Activated naive CD8-positive, alpha-beta T cell treated with anti-CD3 and anti-CD28 coated beads, Interleukin-2, amount 10 ng/mL, durations not matched to agents 7 days and 5 days (primary cell): ENCODE data around the gene UNC80. TPM values are rescaled to one million over a fixed set of nuclear protein-coding genes. Genes with fewer than 3 reads are reported as not detected.

Experiments
- ATAC-seq: fragments of 150-1000 bp; cut with Tn5 transposase; one replicate; pipeline ENCODE4 v1.10.0; 2021; ENCODE audit warnings: low read depth, moderate library complexity
- POLR2A ChIA-PET: fragments of 350-600 bp; sonication (Branson Sonifier 250); formaldehyde crosslinking; loops from one replicate; lab custom pipeline; 2021; ENCODE audit warnings: antibody characterized with exemption; lab: Charles Lee
- DNase-seq: peaks from one replicate; pipeline ENCODE4 v3.0.0; 2021
- H3K27ac Mint-ChIP-seq: one replicate; pipeline ENCODE4 v1.8.0; 2022; ENCODE audit warnings: mild to moderate bottlenecking, mixed read lengths
- H3K27me3 Mint-ChIP-seq: one replicate; pipeline ENCODE4 v1.8.0; 2022; ENCODE audit warnings: mild to moderate bottlenecking, moderate library complexity, mixed read lengths
- H3K36me3 Mint-ChIP-seq: one replicate; pipeline ENCODE4 v1.8.0; 2021; ENCODE audit warnings: mild to moderate bottlenecking, mixed read lengths
- H3K4me1 Mint-ChIP-seq: one replicate; pipeline ENCODE4 v1.8.0; 2021; ENCODE audit warnings: mixed read lengths
- H3K4me3 Mint-ChIP-seq: one replicate; pipeline ENCODE4 v1.8.0; 2022; ENCODE audit warnings: mild to moderate bottlenecking, moderate library complexity, mixed read lengths
- H3K9me3 Mint-ChIP-seq: one replicate; pipeline ENCODE4 v1.8.0; 2021; ENCODE audit warnings: mixed read lengths
- total RNA-seq, 2 experiments: library from RNA; stranded (reverse); gene quantifications; one replicate each; pipeline ENCODE4 v1.2.3, GENCODE V29; 2021

The UNC80 gene, protein sequence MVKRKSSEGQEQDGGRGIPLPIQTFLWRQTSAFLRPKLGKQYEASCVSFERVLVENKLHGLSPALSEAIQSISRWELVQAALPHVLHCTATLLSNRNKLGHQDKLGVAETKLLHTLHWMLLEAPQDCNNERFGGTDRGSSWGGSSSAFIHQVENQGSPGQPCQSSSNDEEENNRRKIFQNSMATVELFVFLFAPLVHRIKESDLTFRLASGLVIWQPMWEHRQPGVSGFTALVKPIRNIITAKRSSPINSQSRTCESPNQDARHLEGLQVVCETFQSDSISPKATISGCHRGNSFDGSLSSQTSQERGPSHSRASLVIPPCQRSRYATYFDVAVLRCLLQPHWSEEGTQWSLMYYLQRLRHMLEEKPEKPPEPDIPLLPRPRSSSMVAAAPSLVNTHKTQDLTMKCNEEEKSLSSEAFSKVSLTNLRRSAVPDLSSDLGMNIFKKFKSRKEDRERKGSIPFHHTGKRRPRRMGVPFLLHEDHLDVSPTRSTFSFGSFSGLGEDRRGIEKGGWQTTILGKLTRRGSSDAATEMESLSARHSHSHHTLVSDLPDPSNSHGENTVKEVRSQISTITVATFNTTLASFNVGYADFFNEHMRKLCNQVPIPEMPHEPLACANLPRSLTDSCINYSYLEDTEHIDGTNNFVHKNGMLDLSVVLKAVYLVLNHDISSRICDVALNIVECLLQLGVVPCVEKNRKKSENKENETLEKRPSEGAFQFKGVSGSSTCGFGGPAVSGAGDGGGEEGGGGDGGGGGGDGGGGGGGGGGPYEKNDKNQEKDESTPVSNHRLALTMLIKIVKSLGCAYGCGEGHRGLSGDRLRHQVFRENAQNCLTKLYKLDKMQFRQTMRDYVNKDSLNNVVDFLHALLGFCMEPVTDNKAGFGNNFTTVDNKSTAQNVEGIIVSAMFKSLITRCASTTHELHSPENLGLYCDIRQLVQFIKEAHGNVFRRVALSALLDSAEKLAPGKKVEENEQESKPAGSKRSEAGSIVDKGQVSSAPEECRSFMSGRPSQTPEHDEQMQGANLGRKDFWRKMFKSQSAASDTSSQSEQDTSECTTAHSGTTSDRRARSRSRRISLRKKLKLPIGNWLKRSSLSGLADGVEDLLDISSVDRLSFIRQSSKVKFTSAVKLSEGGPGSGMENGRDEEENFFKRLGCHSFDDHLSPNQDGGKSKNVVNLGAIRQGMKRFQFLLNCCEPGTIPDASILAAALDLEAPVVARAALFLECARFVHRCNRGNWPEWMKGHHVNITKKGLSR (N-terminal part only)
- not detected for total RNA-seq

DNA sequence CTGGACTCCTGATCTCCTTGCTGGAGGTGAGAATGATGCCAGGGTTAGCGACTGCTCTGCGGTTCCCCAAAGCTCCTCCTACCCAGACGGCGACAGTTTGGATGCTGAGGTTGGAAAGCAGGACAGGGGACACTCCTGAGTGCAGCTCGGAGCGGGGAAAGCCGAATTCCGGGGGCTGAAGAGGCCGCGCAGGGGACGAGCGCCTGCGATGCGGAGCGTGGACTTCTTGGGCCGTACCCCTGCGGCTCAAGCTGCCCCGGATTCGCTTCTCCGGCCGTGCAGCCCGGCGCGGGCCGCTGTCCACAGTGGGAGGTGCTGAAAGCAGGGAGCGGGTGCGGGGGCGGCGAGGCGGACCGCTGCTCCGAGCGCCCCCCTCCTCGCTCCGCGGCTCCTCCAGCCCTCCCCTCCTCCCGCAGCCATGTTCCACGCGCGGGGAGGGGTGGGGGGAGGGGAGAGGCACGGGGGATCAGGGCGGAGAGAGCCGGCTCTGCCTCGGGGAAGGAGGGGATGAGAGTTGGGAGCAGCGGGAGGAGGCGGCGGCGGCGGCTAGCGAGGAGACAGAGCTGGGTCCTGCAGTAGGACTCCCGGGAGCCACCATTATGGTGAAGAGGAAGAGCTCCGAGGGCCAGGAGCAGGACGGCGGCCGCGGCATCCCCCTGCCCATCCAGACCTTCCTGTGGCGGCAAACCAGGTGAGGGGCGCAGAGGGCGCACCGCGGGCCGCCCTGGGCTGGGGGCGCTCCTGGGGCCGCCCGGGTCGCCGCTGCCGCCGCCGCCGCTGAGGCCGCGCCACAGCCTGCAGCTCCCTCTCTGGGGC, at the start of gene UNC80:
TSS of gene UNC80 (plus strand) at position 359 of the 816 bp plus-strand sequence. CDS start at position 600, 241 bp downstream.
- peak; percentile 57 for DNase-seq
- Mint-ChIP-seq H3K4me3 (no peak within 1 kb of the TSS), H3K27me3 (peaks cover 19% of the 10 kb centered on the region), H3K27ac (no peak within 1 kb of the TSS), H3K36me3 (no peaks in the 10 kb centered on the region), H3K4me1 (no peaks in the 10 kb centered on the region), H3K9me3 (no peaks in the 10 kb centered on the region)
- POLR2A ChIA-PET, result no interaction called here
- no peak for ATAC-seq

DNA sequence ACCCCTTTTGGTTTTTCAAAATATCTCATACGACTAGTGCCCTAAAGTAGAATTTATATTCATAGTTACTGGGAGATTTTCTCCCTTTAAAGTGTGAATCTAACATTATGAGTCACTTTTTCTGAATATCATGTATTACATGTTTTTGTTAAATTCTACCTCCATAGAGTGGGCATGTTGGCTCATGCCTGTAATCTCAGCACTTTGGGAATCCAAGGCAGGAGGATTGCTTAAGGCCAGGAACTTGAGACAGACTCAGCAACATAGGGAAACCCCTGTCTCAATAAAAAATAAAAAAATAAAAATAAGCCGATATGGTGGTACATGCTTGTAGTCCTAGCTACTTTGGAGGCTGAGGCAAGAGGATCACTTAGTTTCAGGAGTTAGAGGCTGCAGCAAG, 45.3 kb upstream of the UNC80 start:
- H3K27me3 Mint-ChIP-seq, result no peaks in the 10 kb centered on the region
- H3K27ac Mint-ChIP-seq, result no peak overlapping the region
- DNase-seq (no peak), ATAC-seq (no peak)
- no peaks in the 10 kb centered on the region for H3K4me1 Mint-ChIP-seq
- no peak overlapping the region for H3K4me3 Mint-ChIP-seq
- POLR2A ChIA-PET, result no interaction called here
- H3K36me3 Mint-ChIP-seq, result no peaks in the 10 kb centered on the region
- H3K9me3 Mint-ChIP-seq, result no peaks in the 10 kb centered on the region

GRCh38 chr2:209727077-209727476, 44.6 kb upstream of the UNC80 start:
- Mint-ChIP-seq H3K27ac (no peak overlapping the region), H3K4me3 (no peak overlapping the region), H3K4me1 (no peaks in the 10 kb centered on the region), H3K9me3 (no peaks in the 10 kb centered on the region), H3K36me3 (no peaks in the 10 kb centered on the region), H3K27me3 (no peaks in the 10 kb centered on the region)
- POLR2A ChIA-PET, result no interaction called here
- no peak for ATAC-seq
- DNase-seq, result no peak

- no peaks in the 10 kb centered on the region for H3K27me3 Mint-ChIP-seq
- POLR2A ChIA-PET, result no interaction called here
Measured at GRCh38 chr2:209734805-209735204, 36.8 kb upstream of the UNC80 start.

DNA sequence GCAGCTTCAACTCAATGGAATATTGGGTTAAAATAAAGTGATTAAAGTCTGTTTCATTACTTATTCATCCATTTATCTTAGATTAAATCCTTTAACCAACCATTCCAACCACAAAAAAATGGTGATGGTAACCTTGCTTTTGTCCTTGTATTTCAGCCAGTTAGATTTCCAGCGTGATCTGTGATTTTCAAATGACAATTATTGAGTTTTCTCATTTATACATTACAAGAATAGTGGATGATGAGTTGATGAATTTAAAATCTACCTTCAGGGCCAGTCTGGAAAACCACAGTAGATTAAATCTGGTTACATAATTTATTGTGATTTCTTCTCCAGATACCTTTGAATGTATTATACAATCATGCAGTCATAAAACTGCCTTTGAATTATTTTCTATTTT, 29.7 kb upstream of the UNC80 start:
- POLR2A ChIA-PET, result no interaction called here
- Mint-ChIP-seq H3K27ac (no peak overlapping the region), H3K27me3 (no peaks in the 10 kb centered on the region), H3K4me3 (no peak overlapping the region), H3K9me3 (no peaks in the 10 kb centered on the region), H3K36me3 (no peaks in the 10 kb centered on the region), H3K4me1 (no peaks in the 10 kb centered on the region)
- ATAC-seq (no peak), DNase-seq (no peak)

More at GRCh38 chr2:209734805-209735204, 36.8 kb upstream of the UNC80 start:
- H3K4me1 Mint-ChIP-seq, result no peaks in the 10 kb centered on the region
- no peak overlapping the region for H3K27ac Mint-ChIP-seq
- H3K36me3 Mint-ChIP-seq, result no peaks in the 10 kb centered on the region
- no peak overlapping the region for H3K4me3 Mint-ChIP-seq
- no peaks in the 10 kb centered on the region for H3K9me3 Mint-ChIP-seq
- ATAC-seq (no peak), DNase-seq (no peak)

DNA sequence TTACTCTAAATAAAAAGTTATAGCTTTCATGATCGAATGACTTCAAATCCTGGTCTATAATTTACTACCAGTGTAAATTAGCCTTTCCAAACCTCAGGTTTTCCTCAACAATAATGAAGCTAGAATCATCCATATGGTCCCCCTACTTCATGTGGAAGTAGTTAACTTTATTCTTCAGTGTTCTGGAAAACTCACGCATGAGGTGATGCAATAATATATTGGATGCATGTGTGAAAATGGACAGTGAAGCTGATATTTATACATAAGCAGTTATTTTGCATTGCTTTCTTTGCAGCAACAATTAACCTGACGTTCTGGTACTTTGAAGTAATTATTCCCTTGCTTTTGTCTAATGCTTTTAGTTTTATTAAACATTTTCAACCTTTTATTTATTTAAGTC, 18.6 kb upstream of the UNC80 start:
- Mint-ChIP-seq H3K27me3 (no peaks in the 10 kb centered on the region), H3K36me3 (no peaks in the 10 kb centered on the region), H3K4me1 (no peaks in the 10 kb centered on the region), H3K9me3 (no peaks in the 10 kb centered on the region), H3K4me3 (no peak overlapping the region), H3K27ac (no peak overlapping the region)
- ATAC-seq (no peak), DNase-seq (no peak)
- POLR2A ChIA-PET, result no interaction called here

GRCh38 chr2:209757163-209757562, 14.5 kb upstream of the UNC80 start:
- Mint-ChIP-seq H3K4me3 (no peak overlapping the region), H3K27me3 (no peaks in the 10 kb centered on the region), H3K36me3 (no peaks in the 10 kb centered on the region), H3K4me1 (no peaks in the 10 kb centered on the region), H3K9me3 (no peaks in the 10 kb centered on the region), H3K27ac (no peak overlapping the region)
- ATAC-seq (no peak), DNase-seq (no peak)
- POLR2A ChIA-PET, result no interaction called here

DNA sequence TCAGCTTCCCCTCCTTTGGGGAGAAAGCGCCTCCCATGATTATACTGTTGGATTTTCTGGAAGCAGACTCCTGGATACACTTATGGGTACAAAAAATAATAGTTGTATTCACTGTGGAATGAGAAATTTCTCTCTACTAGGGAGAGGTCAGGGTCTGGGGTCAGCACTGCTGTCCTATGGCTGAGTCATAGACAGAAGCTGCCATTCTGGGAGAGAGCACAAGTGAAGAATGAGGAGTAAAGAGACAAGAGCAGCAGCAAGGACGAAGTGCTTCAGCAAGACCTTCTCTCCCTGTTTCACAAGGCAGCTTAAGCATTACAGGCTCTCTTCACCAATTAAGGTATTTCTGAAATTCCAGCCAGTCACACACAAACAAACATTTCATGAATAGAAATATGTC, 10.1 kb upstream of the UNC80 start:
- Mint-ChIP-seq H3K27ac (no peak overlapping the region), H3K36me3 (no peaks in the 10 kb centered on the region), H3K9me3 (no peaks in the 10 kb centered on the region), H3K4me1 (no peaks in the 10 kb centered on the region), H3K4me3 (no peak overlapping the region), H3K27me3 (no peaks in the 10 kb centered on the region)
- DNase-seq, result no peak
- POLR2A ChIA-PET, result no interaction called here
- ATAC-seq, result no peak

- Mint-ChIP-seq H3K27me3 (no peaks in the 10 kb centered on the region), H3K4me3 (no peak overlapping the region), H3K9me3 (no peaks in the 10 kb centered on the region), H3K36me3 (no peaks in the 10 kb centered on the region), H3K27ac (no peak overlapping the region), H3K4me1 (no peaks in the 10 kb centered on the region)
- POLR2A ChIA-PET, result no interaction called here
- ATAC-seq (no peak), DNase-seq (no peak)
Measured at GRCh38 chr2:209762563-209762962, 9.1 kb upstream of the UNC80 start.

DNA sequence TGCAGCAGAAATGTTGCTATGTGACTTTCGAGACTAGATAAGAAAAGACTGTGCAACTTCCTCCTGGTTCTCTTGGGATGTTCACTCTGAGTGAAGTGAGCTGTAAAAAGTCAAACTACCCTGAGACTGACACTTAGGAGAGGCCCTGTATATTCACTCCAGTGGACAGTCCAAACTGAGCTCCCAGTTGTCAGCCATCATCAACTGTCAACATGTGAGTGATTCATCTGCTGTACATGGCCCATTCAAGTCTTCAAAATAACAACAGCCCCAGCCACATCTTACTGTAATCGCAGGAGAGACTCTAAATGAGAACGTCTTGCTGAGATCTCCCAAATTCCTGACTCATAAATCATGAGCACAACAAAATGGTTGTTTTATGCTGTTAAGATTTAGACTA, 8.5 kb upstream of the UNC80 start:
- DNase-seq (no peak), ATAC-seq (no peak)
- Mint-ChIP-seq H3K4me1 (no peaks in the 10 kb centered on the region), H3K27me3 (no peaks in the 10 kb centered on the region), H3K27ac (no peak overlapping the region), H3K9me3 (no peaks in the 10 kb centered on the region), H3K4me3 (no peak overlapping the region), H3K36me3 (no peaks in the 10 kb centered on the region)
- POLR2A ChIA-PET, result no interaction called here

DNA sequence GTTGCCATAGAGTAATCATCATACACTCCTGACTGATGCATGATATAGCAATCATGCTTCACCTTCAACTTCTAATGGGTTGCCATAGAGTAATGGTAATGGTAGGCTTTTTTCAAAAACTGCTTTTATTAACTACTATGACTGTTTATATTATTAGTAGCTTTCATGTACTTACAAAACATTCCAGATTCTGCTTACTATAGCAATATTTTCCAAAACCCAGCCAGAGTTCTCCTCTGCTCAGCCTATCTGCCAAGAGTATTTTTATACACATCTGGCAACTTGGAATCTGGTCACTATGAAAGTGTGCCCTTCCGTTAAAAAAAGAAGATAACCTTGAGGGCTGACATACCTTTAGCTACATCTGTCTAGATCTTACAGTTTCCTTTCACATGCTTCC, 5.0 kb upstream of the UNC80 start:
- POLR2A ChIA-PET, result no interaction called here
- ATAC-seq (no peak), DNase-seq (no peak)
- H3K4me1 Mint-ChIP-seq, result no peaks in the 10 kb centered on the region
- no peak overlapping the region for H3K27ac Mint-ChIP-seq
- H3K4me3 Mint-ChIP-seq, result no peak overlapping the region
- H3K36me3 Mint-ChIP-seq, result no peaks in the 10 kb centered on the region
- H3K9me3 Mint-ChIP-seq, result no peaks in the 10 kb centered on the region
- peaks cover 9% of the 10 kb centered on the region for H3K27me3 Mint-ChIP-seq

- no peaks in the 10 kb centered on the region for H3K36me3 Mint-ChIP-seq
- no peak overlapping the region for H3K4me3 Mint-ChIP-seq
- H3K9me3 Mint-ChIP-seq, result no peaks in the 10 kb centered on the region
- H3K4me1 Mint-ChIP-seq, result no peaks in the 10 kb centered on the region
- H3K27ac Mint-ChIP-seq, result no peak overlapping the region
- POLR2A ChIA-PET, result no interaction called here
- ATAC-seq (no peak), DNase-seq (no peak)
- peaks cover 10% of the 10 kb centered on the region for H3K27me3 Mint-ChIP-seq
Measured at GRCh38 chr2:209767316-209767715, 4.3 kb upstream of the UNC80 start.

DNA sequence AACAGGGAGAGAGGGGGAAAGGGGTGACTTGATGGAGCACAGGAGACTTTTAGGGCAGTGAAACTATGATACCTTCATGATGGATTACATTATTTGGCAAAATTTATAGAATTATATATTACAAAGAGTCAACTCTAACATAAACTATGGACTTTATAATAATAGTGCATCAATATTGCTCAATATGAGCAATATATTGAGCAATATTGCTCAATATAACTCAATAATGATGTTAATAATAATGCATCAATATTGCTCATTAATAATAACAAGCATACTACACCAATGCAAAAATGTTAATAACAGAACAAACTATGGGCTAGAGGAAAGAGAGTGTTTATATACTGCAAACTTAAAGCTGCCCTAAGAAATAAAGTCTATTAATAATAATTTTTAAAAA, 3.1 kb upstream of the UNC80 start:
- ATAC-seq (no peak), DNase-seq (no peak)
- no peaks in the 10 kb centered on the region for H3K36me3 Mint-ChIP-seq
- H3K27me3 Mint-ChIP-seq, result peaks cover 19% of the 10 kb centered on the region
- H3K9me3 Mint-ChIP-seq, result no peaks in the 10 kb centered on the region
- no peak overlapping the region for H3K4me3 Mint-ChIP-seq
- no peak overlapping the region for H3K27ac Mint-ChIP-seq
- H3K4me1 Mint-ChIP-seq, result no peaks in the 10 kb centered on the region
- POLR2A ChIA-PET, result no interaction called here
